CD4-positive, alpha-beta T cell treated with Interleukin-15 for 1 hour (primary cell): Measurements from ENCODE around the gene RBM34.
"Not testable (repeated sequence)": the region's sequence is repeated elsewhere in the genome, so short reads cannot be mapped to it uniquely, and the experiment has no call there.

Experiments
- DNase-seq: peaks from one replicate; pipeline ENCODE4 v3.0.0-alpha.2; 2020

RBM34 gene

GRCh38 chr1:235111107-235111506, 49.9 kb downstream of the RBM34 start:
- DNase-seq = no peak

DNA sequence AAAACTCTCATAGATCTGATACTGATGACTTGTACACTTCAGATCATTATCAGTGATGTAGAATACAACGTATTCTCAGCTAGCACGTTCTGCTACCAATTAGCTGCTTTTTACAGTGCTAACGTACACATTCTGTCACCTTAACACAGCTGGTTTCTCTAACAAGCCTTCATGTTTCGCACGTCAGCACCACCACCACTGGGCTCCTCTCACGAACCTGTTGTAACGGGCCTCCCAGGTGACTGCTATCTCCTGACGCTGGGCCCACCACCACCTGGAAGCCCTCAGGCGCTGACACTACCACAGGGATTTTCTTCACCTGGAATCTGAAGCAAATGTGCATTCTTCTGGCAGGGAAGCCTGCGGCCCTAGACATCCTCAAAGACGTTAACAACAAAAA, 52.2 kb downstream of the RBM34 start:
- DNase-seq = no peak

DNA sequence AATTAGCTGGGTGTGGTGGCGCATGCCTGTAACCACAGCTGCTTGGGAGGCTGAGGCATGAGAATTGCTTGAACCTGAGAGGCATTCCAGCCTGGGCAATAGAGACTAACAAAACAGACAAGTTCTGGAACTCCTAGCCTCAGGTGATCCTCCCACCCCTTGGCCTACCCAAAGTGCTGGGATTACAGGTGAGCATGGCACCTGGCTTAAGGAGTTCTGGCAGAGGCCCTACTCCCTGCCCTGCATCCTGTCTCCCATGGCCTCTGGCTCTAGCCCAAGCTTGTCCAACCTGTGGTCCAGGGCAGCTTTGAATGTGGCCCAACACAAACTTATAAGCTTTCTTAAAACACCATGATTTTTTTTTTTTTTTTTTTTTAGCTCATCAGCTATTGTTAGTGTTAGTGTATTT, 52.9 kb downstream of the RBM34 start:
- DNase-seq = no peak

- no peak for DNase-seq
Observed at GRCh38 chr1:235107368-235108184, 53.5 kb downstream of the RBM34 start.

GRCh38 chr1:235106457-235106856, 54.6 kb downstream of the RBM34 start:
- no peak for DNase-seq

GRCh38 chr1:235105051-235106043, 55.7 kb downstream of the RBM34 start:
- no peak for DNase-seq

DNA sequence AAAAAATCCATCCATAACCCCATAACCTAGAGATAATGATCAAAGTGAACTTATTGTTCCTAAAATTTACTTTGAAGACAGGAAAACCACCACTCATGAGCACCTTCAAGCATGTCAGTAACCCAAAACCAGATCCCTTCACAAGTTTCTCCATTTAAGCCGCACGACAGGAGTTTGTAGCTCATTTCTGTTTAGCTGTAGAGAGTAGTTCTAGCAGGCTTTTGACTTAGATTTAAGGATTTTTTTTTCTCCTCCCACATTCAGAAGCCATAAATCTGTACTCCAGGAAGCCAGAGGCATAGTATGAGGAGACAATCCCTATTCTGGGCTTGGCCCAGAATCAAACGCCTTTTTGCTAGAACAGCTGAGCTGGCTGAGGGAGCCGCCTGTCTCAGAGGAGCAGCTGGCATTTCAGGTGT, 58.0 kb downstream of the RBM34 start:
- no peak for DNase-seq

- no peak for DNase-seq
Observed at GRCh38 chr1:235102259-235102582, 58.8 kb downstream of the RBM34 start.

DNA sequence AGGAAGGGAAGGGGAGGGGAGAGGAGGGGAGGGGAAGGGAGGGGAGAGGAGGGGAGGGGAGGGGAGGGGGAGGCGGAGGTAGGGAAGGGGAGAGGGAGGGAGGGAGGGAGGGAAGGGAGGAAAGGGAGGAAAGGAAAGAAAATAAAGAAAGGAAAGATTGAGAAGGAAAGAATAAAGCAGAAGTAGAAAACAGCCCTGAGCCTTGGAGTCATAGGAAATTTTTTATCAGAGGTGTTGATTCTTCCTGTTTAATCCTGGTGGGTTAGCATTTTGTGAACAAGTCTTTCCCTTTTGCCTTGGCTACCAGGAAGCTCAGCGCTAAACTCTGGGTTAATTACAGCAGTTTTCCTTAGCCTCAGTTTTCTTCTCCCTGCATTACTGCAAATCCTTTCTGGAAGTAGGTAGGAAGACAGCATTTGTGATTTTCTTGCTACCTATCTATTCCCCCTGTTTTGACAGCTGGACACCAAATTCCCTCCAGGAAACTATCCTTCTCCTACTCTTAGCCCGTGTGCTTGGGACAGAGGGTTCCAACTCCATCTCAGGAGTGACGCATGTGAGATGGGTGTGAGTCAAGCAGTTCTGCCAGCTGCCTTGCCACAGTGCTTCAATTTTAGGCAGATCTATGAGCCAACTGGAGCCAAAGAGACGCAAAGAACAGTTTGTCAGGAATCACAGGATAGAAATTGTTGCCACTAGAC, 59.3 kb downstream of the RBM34 start:
- no peak for DNase-seq

- no peak for DNase-seq
Observed at GRCh38 chr1:235100194-235100772, 60.8 kb downstream of the RBM34 start.

DNA sequence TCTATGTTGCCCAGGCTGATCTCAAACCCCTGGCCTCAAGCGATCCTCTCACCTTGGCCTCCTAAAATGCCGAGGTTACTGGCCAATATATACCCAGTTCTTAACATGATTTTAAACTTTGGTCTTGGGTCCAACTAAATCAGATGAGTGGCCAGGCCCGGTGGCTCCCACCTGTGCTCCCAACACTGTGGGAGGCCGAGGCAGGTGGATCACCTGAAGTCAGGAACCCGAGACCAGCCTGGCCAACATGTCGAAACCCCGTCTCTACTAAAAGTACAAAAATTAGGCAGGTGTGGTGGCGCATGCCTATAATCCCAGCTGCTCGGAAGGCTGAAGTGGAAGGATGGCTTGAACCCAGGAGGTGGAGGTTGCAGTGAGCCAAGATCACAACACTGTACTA, 62.1 kb downstream of the RBM34 start:
- DNase-seq = no peak

- DNase-seq = no peak
Observed at GRCh38 chr1:235098547-235098946, 62.5 kb downstream of the RBM34 start.

- not testable (repeated sequence) for DNase-seq
Observed at GRCh38 chr1:235097501-235097900, 63.5 kb downstream of the RBM34 start.

DNA sequence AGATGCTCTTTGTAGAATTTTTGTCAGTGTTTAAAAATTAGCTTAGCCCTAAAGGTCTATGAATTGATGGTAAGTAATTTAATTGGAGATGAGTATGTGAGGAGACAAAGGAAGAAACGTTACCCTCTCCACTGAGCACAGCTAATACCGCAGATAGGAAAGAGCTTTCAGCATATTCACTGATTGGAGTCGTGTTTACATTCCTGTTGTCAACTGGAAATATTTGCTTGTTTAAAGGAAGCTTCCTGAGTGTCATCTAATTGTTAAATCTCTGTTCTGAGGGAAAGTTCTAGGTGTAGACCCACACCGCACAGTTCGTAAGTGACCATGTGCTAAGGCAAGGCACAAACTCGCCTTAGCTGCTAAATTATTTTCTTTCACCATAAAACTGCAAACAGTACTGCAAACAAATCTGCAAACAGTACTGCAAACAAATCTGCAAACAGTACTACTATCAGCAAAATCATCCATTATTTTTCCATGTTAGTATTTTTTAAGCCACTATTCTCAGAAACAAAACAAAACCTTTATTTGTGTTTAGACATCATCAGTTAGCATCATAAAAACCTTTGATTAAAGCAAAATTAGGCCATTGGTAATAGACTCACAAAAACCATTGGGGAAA, 65.0 kb downstream of the RBM34 start:
- no peak for DNase-seq

GRCh38 chr1:235093696-235094592, 67.1 kb downstream of the RBM34 start:
- DNase-seq = peak; percentile 76

DNA sequence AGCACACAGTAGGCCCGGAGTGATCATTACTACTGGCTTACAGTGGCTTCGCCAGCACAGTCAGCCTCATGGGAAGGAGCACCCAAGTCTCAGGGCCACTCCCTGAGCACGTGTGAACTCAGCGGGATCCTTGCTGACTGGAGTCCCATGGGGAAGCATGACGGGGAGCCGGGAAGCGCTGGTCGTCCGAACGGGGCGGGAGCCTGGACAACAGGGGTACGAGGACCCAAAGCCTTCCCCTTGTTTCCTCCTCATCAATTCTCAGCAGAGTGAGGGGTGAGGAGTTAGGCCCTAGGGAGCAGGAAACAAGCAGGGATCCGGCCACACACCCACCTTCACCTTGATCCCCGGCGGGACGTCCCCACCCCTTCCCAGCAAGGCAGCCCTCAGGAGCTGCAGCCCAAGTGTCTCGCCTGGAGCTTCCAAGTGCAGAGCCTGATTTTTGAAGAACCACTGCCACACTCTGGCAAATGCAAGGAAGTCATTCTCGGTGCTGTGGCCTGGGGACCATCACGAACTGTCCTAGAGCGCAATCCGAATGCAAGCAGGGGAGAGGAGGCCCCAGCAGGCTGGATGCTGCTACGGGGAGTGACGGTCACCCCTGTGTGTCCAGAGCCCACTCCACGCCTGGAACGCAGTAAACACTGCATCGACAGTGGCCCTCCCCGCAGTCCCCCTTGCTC, 67.9 kb downstream of the RBM34 start:
- no peak for DNase-seq

- DNase-seq = not testable (repeated sequence)
Observed at GRCh38 chr1:235092415-235092814, 68.6 kb downstream of the RBM34 start.

GRCh38 chr1:235092045-235092406, 69.0 kb downstream of the RBM34 start:
- not testable (repeated sequence) for DNase-seq

- DNase-seq = not testable (repeated sequence)
Observed at GRCh38 chr1:235091319-235092044, 69.6 kb downstream of the RBM34 start.
